GM19468 (cell line): ENCODE data around the gene HELT.
A peak's percentile ranks its signal among the peaks of the same experiment; 100 is the strongest.
"Not testable (repeated sequence)": the region's sequence is repeated elsewhere in the genome, so short reads cannot be mapped to it uniquely, and the experiment has no call there.

ENCODE experiments used
- ATAC-seq: cut with Tn5 transposase; IDR thresholded peaks from one replicate; pipeline ENCODE4 v1.9.1; 2021; ENCODE audit warnings: mild to moderate bottlenecking, moderate library complexity, moderate number of reproducible peaks; ENCODE audit not compliant: unreplicated experiment; ENCODE audit errors: extremely low read depth

HELT gene, protein sequence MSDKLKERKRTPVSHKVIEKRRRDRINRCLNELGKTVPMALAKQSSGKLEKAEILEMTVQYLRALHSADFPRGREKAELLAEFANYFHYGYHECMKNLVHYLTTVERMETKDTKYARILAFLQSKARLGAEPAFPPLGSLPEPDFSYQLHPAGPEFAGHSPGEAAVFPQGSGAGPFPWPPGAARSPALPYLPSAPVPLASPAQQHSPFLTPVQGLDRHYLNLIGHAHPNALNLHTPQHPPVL

DNA sequence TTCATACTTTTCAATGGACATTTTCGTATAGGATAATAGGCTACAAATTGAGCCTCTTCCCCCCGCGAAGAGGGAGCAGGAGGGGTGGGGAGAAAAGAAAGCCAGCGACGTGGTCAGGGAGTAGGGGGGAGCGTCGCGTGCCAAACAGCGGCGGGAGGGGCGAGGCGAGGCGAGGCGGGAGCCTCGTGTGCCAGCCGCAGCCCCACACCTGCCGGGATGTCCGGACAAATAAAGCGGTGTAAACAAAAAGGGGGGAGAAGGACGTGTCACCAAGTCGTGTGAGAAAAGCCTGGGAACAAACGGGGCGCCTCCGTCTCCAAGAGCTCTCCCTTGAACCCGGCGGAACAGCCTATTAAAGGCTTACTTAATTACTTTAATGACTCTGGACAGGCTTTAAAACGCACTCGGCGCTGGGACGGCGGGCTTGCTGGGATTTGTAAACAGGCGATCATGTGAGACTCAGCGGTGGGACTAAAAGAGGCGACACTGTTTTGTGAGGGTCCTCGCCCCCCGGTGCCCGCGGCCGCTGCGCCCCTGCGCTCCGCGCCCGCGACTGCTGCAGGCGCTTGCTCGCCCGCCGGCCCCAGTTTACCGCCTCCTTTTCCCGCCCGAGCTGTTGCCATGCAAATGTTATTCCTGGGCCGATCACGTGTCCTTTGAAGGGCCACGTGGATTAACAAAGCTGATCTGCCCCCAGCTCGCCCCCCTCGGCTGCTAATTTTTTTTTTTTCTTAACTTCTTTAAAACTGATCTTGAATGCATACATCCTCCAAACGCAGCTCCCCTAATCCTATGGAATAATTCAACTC, at the start of gene HELT:
TSS of gene HELT (plus strand) at position 527 of the 809 bp plus-strand sequence. CDS start 439 bp downstream, outside the sequence.
- ATAC-seq: no peak

DNA sequence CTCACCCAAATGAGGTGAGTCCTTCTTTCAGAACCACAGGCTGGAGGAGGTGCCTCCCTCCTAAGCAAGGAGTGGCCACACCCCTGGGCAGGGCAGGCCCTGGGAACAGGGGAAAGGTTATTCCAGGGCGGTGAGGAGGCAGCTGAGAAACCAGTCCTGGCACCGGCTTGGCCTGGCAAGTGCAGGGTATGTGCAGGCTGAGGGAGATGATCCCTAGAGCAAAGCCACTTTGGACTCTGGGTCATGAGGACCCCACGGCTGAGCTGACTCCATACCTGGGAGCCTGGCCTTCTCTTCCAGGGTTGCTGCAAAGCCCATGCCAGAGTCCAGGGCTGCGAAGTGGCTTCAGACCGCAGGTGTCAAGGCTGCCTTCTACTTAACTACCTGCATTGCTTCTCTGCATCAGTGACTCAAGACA, 49.5 kb upstream of the HELT start:
- ATAC-seq: no peak

DNA sequence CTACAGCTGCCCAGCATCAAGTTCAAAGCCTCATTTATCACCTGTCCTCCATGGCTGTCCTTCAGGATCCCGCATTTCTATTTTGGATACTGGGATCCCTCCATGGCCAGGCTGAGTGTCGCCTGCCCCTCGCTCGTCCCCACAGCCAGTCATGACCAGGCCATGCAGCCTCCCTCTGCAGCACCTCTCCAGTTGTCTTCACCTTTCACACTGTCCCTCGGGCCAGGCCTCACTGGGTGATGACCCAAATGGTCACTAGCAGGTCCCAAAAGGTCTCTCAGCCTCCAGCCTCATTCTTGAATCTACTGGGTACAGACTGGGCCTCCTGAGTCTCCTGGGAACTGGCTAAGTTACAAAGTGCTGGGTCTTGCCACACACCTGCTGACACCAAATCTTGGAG, 48.7 kb upstream of the HELT start:
- no peak for ATAC-seq

DNA sequence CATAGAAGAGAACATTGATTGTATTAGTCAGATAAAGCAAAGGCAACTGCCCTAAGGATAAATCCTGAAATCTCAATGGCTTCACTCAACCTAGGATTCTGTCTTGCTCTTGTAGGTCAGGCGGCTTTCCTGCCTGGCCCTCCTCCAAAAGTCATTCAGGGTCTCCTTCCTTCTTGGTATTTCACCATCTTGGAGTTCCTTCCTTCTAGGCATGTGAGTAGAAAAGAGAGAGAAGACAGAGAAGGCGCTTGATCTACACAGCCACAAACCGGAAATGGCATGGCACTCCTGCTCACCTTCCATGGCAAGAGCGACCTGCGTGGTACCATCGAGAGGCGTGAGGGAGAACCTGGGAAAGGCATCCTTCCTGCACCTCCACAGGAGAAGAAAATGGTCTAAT, 45.3 kb upstream of the HELT start:
- ATAC-seq: no peak

DNA sequence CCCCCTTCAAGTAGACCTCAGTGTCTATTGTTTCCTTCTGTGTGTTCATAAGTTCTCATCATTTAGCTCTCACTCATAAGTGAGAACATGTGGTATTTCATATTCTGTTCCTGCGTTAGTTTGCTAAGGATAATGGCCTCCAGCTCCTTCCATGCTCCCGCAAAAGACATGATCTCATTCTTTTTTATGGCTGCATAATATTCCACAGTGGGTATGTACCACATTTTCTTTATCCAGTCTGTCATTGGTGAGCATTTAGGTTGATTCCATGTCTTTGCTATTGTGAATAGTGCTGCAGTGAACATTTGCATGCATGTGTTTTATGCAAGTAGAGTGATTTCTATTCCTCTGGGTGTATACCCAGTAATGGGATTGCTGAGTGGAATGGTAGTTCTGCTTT, 41.9 kb upstream of the HELT start:
- ATAC-seq: not testable (repeated sequence)

DNA sequence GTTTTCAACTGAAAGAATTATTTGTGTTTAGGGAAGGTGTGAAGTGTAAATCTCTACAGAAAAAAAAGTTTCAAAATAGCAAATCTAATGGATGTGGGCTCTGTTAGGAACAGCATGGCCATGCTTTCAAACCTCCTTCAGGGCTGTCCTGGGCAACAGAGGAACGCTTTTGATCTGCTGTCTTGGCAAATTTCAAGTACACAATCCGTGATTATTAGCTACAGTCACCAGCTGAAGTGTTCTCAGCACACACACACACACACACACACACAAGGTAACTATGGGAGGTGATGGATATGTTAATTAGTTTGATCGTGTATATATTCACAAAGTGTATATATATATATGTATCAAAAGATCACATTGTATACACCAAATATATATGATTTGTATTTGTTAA, 40.5 kb upstream of the HELT start:
- ATAC-seq: no peak

DNA sequence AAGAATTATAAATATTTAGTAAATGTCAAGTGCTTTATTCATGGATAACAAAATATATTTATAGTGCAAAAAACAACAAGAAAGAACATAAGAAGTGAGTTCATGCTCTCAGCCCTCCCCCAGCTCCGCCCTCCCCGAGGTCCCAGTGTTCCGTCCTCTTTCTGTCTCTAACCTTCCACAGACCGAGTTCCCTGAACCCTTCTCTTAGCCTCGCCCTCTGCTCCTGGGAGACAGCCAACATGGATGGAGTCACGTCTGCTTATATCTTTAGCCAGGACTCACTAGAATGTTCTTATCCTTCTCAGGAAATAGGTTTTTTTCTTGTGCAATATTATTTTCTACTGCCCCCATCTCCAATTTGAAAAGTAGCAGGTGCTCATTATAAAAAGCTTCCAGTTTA, 40.1 kb upstream of the HELT start:
- ATAC-seq: no peak

DNA sequence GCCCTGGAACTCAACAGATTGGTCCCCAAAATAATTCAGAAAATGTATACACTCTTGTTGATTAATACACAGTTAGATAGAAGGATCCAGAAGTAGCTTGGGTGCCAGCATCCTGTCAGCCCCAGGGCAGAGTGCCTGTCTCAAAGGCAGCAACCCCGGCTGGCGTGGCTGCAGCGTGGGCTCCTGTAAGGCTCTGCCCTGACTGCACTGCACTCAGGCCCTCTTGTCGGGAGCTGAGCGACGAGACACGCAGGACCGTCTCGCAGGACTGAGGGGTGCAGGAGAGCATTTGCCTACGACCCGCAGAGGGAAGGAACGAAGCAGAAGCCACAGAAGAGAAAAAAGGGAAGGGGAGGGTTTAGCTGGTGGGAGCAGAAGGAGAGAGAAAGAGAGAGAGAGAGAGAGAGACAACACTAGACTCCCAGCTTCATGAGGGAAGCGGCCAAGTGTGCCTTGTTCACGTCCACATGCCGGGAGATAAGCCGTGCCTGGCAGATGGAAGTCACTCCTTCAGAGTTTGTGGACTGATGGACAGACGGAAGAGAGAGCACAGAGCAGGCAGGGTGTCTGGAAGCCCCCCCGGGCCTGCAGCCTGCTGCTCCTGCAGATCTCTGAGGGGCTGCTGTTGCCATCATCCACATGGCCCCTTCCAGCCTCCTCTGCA, 38.7 kb upstream of the HELT start:
- ATAC-seq: no peak

DNA sequence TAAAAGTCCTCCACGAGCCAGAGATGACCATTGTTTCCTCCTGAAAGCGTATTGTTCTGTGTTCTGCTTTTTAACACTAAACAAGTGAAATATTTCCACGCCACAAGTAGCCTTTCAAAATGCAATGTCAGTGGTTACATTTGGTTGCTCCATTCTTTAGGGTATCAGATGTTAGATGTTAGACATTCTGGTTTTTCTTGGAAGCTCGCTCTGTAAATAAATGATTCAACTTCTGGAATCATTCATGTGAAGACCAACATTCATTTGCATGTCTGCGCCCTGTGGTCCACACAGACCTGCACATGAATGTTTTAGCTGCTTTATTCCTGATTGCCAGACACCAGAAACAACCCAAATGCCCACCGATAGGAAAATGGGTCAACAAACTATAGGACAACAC, 38.0 kb upstream of the HELT start:
- ATAC-seq: no peak

DNA sequence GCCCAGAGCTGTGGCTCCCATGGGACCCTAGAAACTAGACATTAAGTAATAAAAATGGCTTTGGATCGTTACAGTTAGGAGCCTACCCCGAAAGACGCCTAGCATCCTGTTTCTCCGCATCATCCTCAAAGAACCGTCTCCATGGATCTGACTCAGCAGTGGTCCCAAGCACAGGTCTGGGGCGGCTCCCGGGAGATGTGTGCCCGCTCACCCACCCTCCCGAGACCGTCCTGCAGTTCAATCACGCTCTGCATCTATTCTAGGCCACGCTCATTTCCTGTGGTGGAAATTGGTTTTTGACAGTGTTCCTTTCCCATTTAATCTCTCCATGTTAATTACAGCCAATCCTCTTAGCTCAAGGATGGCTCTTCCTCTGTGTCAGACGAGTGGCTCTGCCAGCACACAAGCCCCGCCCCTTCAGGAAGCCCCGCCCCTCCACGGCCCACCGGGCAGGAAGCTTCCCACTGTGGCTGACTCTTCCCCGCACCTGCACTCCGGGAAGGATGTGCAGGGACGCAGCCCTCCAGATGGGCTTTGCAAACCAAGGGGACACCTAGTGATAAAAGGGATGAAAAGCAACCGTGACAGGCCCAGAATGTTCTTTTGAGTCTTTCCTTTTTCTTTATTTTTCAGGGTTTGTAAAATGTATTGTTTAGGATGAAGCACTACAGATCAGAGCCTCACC, 34.5 kb upstream of the HELT start:
- peak; percentile 54 for ATAC-seq

DNA sequence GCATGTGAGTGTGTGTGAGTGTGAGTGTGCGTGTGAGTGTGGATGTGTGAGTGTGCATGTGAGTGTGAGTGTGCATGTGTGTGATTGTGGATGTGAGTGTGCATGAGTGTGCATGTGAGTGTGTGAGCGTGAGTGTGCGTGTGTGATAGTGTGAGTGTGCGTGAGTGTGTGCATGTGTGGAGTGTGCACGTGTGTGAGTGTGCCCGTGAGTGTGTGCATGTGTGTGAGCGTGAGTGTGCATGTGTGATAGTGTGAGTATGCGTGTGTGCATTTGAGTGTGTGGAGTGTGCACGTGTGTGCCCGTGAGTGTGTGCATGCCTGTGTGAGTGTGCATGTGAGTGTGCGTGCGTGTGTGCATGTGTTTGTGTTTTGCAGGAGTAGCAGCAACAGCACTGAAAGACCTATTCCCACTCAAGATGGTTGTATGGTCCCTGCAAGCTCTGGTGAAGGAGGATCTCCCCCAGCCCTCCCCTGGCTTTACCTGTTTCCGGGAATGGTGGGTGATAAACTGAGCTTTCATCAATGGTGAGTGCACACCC, 30.7 kb upstream of the HELT start:
- no peak for ATAC-seq

DNA sequence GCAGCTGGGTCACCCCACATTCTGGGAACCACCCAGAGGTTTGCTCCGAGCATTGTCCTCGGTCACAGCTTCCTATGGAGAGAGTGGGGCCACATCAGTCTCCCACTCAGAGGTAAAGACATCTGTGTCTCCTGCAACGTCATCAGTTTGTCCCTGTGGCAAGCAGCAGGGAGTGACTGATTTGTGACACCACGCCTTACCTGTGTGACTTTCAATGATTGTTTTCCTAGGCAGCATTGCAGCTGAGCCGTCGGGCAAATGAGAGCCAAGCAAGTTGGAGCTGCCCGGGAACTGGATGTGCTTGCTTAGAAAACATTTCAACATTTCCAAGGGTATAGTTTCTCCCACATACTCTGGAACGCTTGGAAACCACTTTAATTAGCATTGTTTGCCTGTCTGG, 29.7 kb upstream of the HELT start:
- no peak for ATAC-seq

DNA sequence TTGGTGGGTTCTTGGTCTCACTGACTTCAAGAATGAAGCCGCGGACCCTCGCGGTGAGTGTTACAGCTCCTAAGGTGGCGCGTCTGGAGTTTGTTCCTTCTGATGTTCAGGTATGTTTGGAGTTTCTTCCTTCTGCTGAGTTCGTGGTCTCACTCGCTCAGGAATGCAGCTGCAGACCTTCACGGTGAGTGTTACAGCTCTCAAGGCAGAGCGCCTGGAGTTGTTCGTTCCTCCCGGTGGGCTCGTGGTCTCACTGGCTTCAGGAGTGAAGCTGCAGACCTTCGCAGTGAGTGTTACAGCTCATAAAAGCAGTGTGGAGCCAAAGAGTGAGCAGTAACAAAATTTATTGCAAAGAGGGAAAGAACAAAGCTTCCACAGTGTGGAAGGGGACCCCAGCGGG, 29.0 kb upstream of the HELT start:
- not testable (repeated sequence) for ATAC-seq

DNA sequence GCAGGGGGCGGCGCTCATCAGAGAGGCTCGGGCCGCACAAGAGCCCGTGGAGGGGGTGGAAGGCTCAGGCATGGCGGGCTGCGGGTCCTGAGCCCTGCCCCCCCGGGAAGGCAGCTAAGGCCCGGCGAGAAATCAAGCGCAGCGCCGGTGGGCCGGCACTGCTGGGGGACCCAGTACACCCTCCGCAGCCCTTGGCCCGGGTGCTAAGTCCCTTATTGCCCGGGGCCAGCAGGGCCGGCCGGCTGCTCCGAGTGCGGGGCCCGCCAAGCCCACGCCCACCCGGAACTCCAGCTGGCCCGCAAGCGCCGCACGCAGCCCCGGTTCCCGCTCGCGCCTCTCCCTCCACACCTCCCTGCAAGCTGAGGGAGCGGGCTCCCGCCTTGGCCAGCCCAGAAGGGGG, 28.2 kb upstream of the HELT start:
- ATAC-seq: not testable (repeated sequence)

DNA sequence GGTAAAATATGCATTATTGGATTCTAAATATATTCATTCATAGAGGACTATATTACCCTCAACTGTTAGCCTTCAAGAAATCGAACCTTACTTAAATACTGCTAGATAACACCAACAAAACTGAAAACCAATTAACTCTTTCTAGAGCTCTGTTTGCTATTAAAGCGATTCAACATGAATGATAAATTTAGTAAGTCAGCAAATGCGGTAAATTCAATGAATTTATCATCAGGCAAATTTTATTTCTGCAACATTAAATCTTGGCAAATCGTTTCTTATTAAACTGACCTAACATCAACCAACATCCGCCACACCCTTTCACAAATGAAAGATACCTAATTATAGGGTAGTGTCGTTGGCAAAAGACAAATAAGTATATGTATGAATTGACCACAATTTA, 26.4 kb upstream of the HELT start:
- ATAC-seq: no peak

DNA sequence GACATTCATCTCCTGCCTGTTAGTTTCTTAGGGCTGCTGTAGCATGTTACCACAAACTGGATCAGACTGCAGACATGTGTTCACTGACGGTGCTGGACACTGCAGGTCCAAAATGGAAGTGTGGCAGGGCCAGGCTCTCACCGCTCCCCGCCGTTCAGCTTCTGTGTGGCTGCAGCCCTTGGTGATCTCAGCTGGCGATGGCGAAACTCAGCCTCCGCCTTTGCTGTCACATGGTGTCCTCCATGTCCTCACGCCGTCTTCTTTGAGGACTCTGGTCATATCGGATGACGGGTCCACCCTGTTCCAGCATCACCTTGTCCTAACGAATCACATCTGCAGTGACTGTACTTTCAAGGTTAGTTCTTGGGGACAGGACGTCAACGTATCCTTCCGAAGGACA, 25.9 kb upstream of the HELT start:
- no peak for ATAC-seq

DNA sequence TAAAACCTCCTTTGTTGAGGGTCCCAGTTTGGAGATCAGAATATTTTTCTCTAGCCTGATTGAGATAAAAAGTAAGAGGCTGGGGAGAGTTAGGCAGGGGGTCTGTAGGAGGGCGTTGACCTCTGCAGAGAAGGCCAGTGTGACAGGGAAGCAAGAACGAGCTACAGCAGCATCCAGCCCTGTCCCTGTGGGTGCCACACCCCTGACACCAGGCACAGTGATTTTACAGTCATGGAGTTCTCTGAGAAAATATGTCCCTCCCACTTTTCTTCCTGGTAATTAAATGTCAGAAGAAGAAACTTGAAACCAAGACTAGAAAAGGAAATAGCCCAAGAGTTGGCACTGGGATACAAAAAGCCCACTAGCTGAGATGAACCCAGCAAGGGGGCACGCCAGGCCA, 25.0 kb upstream of the HELT start:
- no peak for ATAC-seq

DNA sequence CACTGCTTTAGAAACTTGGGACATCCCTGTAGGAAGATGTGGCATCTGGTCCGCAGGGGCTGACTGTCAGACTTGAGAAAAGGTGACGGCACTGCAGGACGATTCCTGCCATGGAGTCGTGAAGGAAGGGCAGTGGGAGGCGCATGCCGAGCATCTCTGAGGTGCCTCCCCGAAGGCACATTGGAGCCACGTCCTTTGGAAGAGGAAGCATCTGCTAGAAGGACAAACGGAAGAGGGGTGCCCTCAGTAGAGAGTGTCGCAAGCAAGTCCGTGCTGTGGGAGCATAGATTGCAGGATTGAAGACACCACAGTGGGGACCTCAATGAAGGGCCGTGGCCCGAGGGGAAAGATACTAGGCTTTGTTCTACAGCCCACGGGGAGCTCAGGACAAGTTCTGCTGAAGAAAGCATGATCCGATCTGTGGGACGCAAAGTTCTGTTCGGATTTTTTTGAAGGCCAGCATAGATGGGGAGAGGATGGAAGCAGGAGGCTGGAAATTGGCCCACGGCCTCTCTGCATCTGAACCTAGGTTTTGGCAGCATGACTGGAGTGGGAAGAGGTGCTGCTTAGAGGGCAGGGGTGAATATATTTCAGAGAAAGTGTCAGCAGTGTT, 24.2 kb upstream of the HELT start:
- ATAC-seq: no peak

DNA sequence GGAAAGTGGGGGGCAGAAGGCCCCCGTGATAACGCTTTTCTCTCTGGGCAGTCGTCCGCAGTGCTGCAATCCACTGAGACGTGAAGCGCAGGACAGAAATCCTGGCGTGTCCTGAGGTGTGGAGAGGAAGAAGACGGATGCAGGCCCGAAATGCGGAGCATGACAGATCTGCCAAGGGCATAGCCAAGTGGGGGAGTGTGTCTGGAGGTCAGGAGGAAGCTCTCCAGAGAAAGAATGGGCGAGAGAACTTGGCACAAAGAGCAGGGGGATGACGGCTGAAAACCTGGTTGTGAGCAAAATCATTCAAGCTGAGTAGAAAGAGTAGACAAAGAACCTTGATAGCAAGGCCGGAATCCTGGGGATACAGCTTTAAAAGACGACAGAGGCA, 23.7 kb upstream of the HELT start:
- no peak for ATAC-seq

DNA sequence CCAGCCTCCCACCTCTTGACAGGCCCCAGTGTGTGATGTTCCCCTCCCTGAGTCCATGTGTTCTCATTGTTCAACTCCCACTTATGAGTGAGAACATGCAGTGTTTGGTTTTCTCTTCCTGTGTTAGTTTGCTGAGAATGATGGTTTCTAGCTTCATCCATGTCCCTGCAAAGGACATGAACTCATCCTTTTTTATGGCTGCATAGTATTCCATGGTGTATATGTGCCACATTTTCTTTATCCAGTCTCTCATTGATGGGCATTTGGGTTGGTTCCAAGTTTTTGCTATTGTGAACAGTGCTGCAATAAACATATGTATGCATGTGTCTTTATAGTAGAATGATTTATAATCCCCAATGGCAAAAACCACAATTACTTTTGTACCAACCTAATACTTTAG, 20.6 kb upstream of the HELT start:
- not testable (repeated sequence) for ATAC-seq
